Left kidney (tissue), 2 donors: ENCODE data around the gene FAM181A. TPM values are rescaled to one million over a fixed set of nuclear protein-coding genes. Genes with fewer than 3 reads are reported as not detected.

Experiments used
- DNase-seq: peaks from one replicate; pipeline ENCODE4 v3.0.0-alpha.2; 2013
- polyA plus RNA-seq: library from polyadenylated mRNA; unstranded; fragments of 120-200 nt; gene quantifications from one replicate; pipeline ENCODE4 v1.2.1, GENCODE V29; 2013; ENCODE audit not compliant: insufficient read length

Gene FAM181A
- polyA plus RNA-seq, 1 donor, result not detected

DNA sequence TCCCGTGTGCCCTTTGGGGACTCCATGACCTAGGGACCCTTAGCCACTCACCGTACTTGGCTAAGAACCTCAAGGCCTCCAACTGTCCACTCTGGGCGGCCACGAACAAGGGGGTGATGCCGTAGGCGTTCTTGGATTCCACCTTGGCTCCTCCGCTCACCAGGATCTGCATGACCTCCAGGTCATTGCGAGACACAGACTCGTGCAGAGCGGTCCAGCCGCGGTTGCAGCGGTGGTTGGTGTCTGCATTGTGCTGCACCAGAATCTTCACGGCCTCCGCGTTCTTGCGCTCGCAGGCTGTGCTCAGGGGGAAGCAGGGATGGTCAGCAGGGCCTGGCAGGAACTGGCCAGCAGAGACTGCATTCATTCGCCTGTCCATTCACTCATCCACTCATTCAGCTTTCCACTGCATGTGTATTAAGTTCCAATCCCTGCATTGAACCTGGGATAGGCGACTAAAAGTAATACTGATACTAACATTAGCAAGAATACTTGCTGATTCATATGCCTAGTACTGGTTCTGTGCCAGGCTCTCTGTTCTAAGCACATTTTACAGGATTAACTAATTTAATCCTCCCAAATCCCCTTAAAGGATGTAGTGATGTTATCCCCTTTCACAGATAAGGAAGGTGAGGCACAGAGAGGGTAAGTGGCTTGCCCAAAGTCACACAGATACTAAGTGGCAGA lies 23.9 kb downstream of the FAM181A start:
- DNase-seq, result no peak

DNA sequence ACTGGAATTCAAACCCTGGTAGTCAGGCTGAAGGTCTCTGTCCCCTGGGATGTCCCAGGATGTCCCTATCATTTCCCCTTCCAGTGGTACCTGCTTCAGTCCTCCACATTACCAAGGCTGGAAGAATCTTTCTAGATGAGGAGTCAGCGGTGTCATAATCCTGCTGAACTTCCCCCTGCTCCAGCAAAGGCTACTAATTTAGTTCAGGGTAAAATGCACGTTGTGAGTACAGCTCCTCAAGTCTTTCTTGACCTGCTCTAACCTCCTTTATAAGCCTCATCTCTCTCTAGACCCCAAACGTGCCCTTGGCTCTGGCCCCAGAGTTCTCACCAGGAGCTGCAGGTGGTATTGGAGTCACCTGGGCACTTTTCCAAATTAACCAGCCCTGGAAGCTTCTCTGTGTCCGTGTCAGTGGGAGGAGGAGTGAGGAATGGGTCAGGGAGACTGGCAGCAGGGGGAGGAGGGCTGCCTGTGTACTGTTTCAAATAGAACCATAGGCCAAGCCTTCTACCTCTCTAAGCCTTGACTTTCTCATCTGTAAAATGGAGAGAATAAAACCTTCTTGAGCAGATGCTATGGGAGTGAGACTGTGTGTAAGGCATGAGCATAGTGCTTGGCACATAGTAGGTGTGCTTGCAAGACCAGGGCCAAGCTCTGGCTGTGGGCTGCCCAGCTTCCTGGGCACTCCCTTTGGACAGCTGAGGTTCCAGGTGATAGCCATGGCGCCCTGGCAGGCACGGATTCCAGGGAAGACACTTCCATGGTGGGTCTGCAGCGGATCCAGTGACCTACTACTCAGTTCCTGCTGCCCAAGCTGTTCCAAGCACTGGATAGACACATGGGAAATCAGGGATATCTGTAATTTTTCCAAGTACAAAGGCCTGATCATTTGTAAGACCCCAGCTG lies 24.7 kb downstream of the FAM181A start:
- no peak for DNase-seq

DNA sequence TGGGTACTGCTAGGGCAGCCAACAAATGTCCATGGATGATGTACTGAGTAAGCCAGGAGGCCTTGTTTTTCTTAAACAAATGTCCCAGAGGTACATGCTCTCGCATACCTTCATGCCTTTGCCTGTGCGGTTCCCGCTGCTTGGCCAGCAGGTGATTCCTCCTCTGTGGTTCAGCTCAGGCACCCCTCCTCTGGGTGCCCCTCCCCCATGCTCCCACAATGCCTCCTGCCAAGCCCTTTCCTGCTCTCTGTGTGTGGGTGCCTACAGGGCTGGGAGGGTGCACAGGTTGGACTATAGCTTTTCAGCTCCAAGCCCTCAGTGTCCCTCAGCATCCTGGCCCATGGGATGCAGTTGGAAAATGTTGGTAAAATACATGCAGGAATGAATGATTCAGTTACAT lies 25.7 kb downstream of the FAM181A start:
- DNase-seq, result no peak

DNA sequence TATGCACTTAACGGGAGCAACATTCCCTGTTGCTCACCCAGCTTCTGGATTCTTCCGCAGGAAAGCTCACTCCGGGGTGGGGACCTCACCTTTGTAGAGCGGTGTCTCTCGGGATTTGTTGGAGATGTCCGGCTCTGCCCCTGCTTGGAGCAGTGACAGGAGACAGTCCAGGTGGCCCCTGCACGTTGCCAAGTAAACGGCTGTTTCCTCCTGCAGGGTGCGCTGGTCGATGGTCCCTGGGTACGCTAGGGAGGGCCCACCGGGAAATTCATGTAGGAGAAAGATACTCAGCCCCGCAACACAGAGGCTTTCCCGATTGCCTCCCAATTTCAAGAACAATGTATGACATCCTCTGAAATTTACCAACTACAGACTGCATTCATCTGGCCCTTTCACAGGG lies 26.1 kb downstream of the FAM181A start:
- DNase-seq, result no peak

DNA sequence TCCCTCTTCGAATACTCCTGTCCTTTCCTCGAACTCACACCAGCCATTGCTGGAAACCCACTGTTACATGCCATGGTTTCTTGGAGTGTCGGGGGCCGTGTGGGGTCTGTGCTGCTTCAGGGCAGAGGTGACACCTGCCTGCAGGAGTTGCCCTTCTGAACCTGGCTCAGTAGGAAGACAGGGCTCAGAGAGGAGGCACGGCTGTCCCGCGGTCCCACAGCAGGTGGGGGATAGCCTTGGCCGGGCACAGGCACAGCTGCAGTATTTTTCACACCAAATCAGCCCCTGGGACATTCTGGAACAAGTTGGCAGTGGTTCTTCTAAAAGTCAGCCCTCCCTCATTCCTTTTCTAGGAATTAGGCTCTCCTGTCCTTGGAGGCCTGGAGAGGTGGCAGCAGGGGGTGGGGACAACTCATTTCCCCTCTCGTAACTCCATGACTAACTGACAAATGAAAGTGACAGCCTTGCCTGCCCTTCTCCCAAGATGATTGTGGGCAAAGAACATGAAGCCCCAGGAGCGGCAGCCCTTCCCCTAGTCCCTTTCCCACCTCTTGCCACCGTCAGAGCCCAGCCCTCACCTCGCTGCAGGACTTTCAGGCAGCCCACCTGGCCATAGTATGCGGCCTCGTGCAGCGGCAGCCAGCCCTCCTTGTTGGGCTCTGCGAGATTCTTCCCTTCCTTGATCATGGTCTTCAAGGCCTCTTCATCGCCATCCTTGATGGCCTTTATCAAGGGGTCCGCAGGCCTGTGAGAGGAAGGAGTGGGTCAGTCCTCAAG lies 26.8 kb downstream of the FAM181A start:
- DNase-seq, result no peak

DNA sequence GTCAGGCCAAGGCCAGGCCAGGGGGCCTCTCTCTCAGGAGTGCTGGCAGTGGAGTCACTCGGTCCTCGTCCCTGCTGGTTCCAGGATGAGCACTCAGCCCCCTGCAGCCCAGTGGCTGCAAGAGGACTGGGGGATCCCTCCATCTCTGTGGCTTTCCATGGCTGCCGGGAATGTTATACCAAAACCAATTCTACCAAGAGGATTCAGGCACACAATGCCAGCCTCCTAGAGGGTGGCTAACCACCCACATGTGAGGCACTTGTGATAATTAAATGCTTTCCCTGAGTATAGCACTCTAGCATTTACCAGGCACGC lies 27.3 kb downstream of the FAM181A start:
- no peak for DNase-seq

DNA sequence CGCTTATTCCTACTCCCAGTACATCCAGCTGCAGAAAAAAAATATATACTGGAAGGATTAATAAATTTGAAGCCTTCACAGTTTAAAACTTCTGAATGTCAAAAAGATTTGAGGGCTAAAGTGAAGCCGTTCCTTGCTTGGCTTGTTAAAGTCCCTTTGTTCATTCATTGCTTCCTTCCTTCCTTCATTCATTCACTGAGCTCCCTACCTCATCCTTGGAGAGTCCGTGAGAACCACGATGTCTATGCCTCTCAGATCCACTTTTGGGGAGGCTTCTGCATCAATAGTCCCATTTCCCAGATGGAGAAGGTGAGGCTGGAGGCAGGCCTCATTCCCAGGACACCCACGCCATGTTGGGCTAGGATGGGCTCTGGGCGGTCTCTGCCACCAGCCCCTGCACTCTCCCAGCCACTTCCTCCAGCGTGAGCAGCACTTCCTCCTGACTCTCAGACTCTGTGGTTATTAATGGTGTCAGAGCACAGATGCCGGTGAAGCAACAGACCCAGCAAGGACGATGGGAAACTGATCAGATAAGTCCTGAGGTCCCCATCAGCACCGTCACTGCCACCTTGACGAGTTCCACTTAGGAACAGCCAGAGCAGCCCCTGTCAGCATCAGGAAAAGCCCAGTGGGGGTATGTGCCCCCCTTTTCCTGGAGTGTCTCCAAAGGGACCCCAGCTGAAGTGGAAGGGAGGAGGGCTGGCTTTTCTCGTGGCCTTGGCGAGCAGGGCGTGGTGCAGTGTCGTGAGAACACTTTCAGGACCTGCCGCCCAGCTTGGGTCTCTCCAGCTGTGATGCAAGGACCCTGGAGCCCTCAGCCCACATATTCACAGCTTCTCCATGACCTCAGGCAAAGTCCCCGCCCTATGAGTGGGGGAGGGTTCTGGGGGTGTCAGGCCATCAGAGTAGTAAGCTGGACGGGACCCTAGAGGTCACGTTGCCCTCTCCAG lies 28.0 kb downstream of the FAM181A start:
- DNase-seq, result no peak

DNA sequence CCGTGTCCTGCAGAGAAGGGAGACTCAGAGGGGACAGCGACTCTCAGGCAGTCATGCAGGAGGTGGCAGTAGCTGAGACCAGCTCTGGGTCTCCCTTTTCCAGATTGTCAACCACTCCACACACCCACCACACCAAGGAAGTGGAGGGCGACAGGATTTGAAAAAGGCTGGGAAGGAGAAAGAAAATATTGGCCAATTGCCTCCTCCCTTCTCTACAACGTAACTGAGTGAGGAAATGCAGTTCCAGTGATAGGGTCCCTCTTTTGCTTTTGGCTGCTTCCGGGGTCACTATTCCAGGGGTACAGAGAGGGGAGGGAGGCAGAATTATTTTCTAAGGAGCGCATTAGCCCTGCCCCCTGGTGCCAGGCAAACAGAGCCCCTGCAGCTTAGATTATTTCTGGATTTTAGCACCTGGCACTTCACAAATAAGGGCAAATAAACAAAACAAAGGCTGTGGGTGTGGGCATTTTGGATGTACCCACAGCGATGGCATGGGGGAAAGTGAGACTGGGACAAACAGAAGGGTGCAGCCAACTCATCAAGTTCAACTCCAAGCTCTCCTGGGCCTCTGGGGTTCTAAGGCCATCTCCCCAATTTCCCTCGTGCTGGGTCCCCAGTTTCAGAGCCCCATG lies 28.8 kb downstream of the FAM181A start:
- DNase-seq, result no peak

DNA sequence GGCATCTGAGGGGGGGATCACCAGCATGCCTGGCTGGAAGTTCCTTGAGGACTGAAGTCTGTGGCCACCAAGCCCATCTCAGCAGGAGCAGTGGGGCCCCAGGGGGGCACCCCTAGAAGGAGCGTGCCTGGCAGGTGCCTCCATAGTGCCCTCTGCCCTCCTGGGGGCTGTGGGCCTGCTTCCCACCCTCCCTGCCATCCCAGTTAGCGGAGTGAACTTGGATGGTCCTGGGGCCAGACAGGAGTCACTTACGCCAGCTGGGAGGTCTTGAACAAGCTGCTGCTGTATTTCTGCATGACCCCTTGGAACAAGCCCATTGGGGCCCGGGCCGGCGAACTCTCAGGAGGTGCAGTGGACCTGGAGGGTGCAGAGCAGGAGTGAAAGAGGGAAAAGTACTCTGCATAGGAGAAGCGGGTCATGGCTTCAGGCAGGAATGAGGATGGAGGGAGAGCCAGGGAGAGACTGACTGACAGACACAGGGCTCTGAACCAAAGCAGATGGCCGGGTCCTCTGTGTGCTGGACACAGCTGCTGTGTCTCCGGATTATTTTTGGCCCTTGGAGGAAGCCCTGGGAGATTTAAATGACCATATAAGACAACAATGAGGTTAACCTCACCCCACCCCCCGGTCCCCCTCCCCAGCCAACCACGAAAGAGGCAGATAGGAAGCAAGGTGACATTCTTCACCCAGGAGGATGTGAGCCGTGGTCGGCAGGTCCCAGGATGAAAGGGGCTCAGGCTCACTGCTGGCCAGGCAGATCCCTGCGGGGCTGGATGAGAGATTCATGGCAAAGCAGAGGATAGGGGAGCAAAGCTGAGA lies 29.6 kb downstream of the FAM181A start:
- DNase-seq, result no peak

DNA sequence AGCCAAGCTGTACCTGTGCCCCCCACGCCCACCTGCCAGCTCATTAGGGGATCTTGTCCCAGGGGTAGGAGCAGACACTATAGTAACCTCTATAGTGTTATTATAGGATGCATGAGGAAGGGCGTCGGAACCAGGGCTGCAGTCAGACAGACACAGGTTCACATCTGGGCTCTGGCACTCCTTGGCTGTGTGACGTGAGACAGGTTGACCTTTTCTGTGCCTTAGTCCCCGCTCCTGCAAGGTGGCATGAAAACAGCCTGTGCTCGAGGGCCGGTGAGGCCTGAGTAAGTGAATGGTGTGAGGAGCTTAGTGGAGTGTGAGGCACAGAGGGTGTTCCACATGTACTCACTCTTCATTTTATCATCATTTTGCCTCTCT lies 30.2 kb downstream of the FAM181A start:
- no peak for DNase-seq

DNA sequence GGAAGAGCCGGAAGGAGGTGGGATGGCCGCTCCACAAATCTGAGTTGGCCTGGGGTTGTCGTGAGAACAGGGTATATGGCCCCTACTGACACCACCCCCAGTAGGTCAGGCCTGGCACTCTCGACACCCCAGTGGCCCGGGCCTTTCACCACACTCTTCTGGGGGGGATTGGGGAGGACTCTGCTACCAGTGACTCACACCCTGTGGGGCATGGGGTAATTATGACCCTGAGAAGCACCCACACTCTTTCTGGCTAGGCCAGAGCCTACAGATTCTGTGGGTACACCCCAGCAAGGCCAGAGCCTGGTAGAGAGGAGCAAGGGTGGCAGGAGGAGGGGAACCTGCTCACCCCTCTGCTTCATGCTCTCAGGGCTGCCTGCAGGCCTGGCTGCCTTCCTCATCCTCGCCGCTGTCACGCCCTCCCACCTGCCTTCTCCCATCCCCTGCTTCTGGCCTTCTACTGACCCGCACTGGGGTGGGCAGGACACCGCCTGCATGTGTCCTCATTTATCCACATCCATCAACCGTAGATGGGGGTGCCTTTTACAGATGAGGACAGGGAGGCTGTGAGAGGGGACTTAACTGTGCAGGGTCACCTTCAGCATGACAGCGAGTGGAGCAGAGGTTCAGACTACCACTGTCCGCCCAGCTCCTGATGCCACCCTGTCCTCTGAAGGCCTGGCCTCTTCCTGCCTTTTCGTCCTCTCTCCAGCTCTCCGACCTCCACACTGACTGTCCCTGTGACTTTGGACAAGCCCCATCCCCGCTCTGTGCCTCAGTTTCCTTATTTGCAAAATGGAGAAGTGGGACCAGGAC lies 30.8 kb downstream of the FAM181A start:
- no peak for DNase-seq

DNA sequence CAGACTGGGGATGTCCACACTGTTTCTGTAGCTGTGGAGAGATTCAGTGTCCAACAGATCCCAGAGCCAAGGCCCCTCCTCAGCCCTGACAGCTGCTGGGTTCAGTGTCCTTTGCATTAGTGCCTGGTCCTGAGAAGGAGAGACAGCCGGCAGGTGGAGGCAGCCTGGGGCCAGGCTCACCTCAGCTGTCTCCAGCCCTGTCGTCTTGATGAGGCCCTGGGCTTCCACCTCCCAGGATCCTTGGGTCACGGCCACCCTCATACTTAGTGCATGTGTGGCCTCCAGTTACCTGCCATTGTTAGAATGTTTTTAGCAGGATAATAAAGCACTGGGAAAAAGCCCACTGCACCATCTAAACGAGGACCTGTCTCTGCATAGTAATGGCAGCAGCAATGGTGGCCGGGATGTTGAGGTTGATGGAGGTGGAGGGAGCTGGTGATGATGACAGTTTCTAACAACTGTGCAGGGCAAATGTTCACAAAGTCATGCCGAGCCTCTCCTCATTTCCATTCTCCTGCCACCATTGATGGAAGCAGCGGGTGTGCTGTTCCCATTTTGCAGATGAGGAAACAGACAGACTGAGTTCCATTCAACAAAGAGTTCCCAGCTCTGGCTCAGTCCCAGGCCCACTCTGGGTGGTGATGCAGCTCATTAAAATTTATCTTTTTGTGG lies 31.6 kb downstream of the FAM181A start:
- DNase-seq, result no peak

DNA sequence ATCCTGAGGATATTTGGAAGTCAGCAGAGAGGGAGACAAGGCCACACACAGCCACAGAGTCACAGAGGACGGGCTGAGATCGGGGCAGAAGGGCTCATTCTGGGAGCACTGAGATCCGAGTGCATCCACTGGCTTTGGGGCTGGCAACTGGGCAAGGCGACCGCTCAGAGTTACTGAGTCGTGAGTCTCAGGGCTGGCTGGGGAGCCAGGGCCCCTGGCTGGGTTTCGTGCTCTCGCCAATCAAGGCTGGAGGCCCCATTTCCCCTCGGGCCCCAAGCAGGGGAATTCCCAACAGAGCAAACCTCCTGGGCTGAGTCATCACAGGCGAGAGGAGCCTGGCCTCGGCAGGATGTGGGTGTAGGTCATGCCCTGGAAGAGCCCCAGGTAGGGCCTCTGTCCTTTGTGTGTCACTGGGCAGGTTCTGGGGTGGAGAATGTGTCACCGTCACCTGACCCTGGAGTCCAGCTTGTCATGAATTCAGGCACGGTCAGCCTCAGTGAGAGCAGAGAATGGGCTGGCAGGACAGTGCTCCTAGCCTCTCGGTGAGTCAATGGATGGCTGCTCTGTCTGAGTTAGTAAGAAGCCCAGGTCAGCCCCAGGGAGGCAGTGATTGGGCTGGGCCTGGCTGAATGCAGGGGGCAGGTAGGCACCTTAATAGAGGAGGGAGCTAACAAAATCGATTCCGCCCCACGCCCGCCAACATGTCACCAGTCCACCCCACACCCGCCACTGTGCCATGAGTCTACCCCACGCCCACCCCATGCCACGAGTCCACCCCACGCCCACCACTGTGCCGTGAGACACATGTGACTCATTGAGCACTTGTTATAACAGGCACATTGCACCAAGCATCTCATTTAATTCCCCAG lies 32.3 kb downstream of the FAM181A start:
- DNase-seq, result no peak

DNA sequence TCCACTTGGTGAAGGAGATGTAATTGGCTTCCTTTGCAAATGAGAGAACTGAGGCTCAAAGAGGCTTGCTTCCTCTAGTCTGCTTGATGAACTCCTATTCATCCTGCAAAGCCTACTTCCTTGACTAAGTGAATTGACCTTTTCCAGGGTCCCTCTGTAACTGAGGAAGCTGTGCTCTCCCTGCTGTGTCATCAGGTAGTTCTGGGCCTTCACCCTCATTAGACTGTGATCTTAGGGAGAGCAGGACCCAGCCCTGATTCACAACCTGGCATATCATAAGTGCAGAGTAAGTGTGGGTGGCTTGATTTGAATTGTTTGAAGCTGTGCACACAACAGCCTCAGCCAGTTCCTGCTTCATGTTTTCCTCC lies 32.9 kb downstream of the FAM181A start:
- no peak for DNase-seq

DNA sequence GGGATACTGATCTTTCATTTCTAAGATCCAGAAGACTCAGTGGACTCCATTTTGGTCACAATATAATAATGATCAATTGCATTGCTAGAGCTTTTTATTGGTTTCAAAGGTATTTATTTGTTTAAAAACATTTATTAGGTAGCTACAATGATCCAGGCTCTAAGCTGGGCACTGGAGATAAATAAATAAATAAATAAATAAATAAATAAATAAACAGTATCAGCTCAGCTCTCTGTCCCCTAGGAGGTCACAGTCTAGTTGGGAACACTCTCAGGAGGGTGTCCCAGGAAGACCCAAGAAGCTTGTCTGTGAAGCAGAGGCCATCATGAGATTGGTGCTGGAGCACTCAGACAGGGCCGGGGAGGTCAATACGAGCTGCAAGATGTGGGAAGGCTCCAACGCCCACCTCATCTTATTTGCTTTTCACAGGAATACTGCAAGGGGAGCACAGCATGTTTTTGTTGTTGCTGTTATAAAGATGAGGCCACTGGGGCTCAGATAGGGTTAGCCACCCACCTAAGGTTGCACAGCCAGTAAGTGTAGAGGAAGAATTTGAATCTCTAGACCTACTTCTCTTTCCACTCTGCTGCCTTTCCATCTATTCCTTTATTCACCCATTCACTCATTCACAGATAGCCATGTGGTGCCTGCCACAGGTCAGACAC lies 33.8 kb downstream of the FAM181A start:
- DNase-seq, result no peak

DNA sequence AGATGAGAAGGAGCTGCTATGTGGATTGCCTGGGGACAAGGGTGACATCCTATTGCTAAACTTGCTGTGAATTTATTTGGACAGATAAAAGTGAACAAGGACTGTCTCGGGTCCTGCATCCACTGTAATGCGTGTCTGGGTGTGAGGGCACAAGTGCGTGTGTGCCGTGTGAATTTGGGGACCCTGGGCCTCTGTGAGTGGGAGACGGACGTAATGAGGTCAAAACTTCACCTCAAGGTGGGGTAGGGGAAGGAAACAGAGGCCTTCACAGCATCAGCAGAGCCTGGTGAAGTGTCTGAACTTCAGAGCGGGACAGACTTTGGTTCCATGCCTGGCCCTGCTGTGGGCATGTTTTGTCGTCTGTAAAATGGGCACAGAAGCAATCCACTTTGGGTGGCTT lies 34.5 kb downstream of the FAM181A start:
- DNase-seq, result no peak
